ENCODE results near the gene EXOC6B.

GRCh38 chr2:72629062-72629461 lies 196.8 kb downstream of the EXOC6B start:
- TF ChIP-seq, protein P1, sequence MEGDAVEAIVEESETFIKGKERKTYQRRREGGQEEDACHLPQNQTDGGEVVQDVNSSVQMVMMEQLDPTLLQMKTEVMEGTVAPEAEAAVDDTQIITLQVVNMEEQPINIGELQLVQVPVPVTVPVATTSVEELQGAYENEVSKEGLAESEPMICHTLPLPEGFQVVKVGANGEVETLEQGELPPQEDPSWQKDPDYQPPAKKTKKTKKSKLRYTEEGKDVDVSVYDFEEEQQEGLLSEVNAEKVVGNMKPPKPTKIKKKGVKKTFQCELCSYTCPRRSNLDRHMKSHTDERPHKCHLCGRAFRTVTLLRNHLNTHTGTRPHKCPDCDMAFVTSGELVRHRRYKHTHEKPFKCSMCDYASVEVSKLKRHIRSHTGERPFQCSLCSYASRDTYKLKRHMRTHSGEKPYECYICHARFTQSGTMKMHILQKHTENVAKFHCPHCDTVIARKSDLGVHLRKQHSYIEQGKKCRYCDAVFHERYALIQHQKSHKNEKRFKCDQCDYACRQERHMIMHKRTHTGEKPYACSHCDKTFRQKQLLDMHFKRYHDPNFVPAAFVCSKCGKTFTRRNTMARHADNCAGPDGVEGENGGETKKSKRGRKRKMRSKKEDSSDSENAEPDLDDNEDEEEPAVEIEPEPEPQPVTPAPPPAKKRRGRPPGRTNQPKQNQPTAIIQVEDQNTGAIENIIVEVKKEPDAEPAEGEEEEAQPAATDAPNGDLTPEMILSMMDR (IDR thresholded peaks at IDR 0.05; ENCODE audit: control extremely low read depth in 1 of 3, insufficient read depth in 1 of 3, low read depth in 1 of 3, low read length in 3 of 3), result no peak
- no peak for TF ChIP-seq USF2 (IDR thresholded peaks at IDR 0.05; ENCODE audit: low read length)
- TF ChIP-seq POLR2AphosphoS5 (IDR thresholded peaks at IDR 0.05; ENCODE audit: low read depth, low read length), result no peak
- TF ChIP-seq TCF12 (IDR thresholded peaks at IDR 0.05; ENCODE audit: low read depth, low read length), result no peak
- no peak for TF ChIP-seq TAF1 (IDR thresholded peaks at IDR 0.05; ENCODE audit: low read depth, low read length)
- TF ChIP-seq EP300 (IDR thresholded peaks at IDR 0.05; ENCODE audit: borderline replicate concordance in 1 of 2, low read depth in 2 of 2, low read length in 2 of 2), result no peak
- TF ChIP-seq POLR2A (IDR thresholded peaks at IDR 0.05; ENCODE audit: control extremely low read depth in 1 of 2, low read depth in 2 of 2, low read length in 2 of 2), result no peak
